WI38 (cell line): ENCODE data around the gene PMVK.

Experiments
- H3K4me3 ChIP-seq: 2 replicates; pipeline ENCODE4 v1.5.1; 2011; ENCODE audit warnings: low read depth, mild to moderate bottlenecking, control low read depth, low read length
- TF ChIP-seq, protein P1 (sequence below): IDR thresholded peaks from 2 replicates; pipeline ENCODE4 v1.5.1; 2012; ENCODE audit warnings: low read depth, mild to moderate bottlenecking, control low read depth, low read length

PMVK gene

DNA sequence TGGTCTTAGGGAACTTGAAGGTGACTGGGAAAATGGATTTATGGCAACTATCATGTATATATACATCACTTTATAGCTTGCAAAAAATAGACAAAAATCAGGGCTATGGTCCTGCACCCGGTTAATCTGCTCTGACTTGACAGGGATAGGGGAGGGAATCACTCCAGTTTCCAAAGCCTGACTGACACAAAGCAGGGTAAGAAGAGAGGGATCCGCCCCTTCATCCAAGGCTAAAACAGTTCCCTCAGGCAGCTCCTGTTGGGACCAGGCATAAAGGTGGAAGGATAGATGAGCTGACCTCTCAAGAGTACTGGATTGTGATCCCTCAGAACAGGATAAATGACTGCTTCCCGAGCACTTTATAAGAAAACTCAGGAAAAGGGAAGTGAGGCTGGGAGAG, 18.0 kb upstream of the PMVK start:
- TF ChIP-seq, protein P1, sequence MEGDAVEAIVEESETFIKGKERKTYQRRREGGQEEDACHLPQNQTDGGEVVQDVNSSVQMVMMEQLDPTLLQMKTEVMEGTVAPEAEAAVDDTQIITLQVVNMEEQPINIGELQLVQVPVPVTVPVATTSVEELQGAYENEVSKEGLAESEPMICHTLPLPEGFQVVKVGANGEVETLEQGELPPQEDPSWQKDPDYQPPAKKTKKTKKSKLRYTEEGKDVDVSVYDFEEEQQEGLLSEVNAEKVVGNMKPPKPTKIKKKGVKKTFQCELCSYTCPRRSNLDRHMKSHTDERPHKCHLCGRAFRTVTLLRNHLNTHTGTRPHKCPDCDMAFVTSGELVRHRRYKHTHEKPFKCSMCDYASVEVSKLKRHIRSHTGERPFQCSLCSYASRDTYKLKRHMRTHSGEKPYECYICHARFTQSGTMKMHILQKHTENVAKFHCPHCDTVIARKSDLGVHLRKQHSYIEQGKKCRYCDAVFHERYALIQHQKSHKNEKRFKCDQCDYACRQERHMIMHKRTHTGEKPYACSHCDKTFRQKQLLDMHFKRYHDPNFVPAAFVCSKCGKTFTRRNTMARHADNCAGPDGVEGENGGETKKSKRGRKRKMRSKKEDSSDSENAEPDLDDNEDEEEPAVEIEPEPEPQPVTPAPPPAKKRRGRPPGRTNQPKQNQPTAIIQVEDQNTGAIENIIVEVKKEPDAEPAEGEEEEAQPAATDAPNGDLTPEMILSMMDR = no peak
- H3K4me3 ChIP-seq = peak overlapping the region; percentile 67; the same call in 1 of the 2 replicates

DNA sequence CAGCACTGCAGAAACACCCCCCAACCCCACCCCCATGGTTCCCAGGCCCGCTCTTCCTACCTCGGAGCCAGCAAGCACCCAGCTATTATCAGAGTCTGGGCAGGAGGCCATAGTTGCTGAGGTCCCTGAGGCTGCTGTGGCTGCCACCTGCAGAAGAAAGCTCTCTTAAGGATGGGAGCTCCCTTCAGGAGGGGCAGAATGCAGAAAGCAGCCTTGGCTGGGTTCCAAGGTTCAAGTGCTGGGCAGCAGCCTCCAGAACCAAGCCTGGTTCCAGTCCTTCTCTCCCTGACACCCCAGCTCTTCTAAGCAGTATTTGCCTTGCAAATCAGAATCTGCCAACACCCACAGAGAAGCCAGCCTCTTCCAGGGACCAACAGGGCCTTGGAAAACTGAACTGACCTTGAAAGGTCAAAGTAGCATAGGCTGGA, 17.1 kb upstream of the PMVK start:
- no peak overlapping the region for H3K4me3 ChIP-seq
- TF ChIP-seq, protein P1 = no peak

DNA sequence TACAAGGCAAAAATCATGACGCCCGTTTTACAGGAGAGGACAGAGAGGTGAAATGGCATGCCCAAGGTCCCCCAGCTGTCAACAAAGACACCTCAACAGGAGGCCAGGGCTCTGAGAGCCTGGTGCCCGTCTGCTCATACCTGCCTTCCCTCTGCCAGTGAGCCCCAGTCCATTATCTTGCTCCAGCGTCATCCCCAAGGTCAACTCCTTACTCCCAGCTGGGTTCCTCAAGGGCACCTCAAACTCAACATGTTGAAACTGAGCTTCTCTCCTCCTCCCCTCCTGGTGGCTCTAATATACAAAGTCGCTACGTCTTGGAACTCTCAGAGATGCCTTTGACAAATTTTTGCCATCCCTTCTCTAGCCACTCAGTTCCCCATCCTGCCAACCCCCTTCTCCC, 16.1 kb upstream of the PMVK start:
- H3K4me3 ChIP-seq = no peak overlapping the region
- TF ChIP-seq, protein P1 = no peak

DNA sequence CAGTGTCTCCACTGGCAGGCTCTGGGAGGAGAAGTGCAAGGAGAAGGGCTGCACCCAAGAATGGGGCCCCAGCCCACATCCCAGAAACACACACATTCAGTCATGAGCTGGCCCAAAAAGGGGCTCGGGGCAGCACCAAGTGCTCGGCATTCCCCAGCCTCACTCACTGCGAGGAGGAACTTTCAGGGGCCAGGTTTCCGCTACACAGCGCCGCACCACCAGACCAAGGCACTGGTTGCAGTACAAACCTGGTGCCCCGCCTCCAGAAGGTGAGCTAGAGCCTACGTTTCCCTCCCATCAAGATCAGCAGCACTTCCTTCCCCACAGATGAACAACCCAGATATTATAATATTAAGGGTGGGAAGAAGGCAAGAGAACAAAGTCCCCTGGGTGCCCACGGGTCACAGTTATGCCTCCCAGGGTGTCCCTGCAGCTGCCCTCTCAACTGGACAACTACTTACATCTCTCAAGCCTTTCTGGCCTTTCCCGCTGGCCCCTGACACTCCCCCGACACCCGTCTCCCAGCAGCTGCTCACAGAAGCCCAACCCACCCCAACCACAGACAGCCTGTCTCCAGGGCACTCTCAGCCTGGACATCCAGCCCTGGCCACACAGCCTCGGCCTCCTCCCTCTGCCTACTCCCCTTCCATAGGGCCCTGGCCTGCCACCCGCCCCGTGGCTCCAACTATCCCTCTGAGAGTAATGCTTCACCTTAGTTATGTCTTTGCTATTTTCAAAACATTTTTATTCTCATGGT, 15.6 kb upstream of the PMVK start:
- TF ChIP-seq, protein P1 = no peak
- H3K4me3 ChIP-seq = no peak overlapping the region

DNA sequence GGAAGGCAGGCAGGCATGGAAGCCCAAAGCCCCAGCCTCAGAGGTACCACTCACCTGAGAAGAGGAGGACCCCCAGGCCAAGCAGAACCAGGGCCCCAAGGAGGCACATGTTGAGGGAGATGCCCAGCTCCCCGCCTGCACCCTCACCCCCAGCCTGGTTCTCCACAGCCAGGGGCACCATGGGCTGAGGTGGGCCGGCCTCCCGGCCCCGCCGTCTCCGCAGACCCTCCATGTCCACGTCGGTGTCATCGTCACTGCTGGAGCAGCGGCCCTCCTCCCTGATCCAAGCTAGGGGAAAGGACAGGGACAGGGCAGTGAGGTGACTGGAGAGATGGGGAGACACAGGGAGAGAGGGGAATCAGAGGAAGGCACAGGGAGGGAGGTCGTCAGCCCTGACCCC, 11.6 kb upstream of the PMVK start:
- TF ChIP-seq, protein P1 = no peak
- H3K4me3 ChIP-seq = no peak overlapping the region

DNA sequence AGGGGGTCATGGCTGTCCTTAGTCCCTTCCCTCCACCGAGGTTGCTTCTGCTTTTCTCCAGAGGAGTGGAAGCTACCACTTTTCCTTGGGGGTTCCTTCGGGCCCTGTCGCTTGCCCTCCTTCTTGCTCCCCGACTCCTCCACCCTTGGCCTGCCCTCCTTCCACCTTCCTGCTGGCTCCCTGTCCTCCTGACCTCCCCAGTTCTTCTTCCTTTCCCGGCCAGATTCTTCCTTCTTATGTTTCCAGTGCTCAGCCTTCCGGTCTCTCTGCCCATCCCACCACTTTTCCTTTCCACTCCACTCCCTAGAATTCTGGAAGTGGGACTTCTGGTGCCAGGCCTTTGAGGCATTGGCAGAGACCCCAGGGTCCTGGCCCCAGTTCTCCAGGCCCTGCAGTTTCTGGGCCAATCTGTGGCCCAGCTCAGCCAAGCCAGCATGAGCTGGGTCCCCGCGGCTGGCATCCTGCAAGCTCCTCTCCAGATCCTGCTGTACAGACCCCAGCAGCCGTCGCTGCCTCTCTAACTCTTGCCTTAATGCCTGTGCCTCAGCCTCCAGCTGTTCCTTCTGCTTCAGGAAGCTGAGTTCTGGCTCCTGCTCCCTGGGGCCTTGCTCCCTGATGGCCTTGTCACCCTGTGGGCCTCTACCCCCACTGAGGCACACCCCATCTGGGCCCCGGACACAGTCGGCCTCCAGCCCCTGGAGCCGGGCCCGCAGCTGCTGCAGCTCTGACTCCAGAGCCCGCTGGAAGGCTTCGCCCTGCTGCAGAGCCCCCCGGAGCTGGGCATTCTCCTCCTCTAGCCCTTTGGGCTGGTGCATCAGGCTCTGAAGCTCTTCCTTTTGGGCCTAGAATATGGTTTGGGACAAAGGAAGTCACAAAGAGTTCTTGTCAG, 9.7 kb upstream of the PMVK start:
- TF ChIP-seq, protein P1 = no peak
- no peak overlapping the region for H3K4me3 ChIP-seq
